Testis (tissue), 3 donors: ENCODE results near the gene CCDC9. TPM values are rescaled to one million over a fixed set of nuclear protein-coding genes. Genes with fewer than 3 reads are reported as not detected.

Experiments used
- DNase-seq: peaks from one replicate; pipeline ENCODE4 v3.0.0-alpha.2; 2019
- H3K27ac ChIP-seq, 2 donors: fragments of 200-600 bp; sonication (generic); one replicate each; pipeline ENCODE4 v1.5.1; 2019
- H3K27me3 ChIP-seq: fragments of 200-600 bp; sonication (generic); one replicate; pipeline ENCODE4 v1.5.1; 2019
- H3K36me3 ChIP-seq: fragments of 200-600 bp; sonication (generic); one replicate; pipeline ENCODE4 v1.5.1; 2017; ENCODE audit warnings: low read depth; ENCODE audit errors: missing control alignments
- H3K4me1 ChIP-seq: fragments of 200-600 bp; sonication (generic); one replicate; pipeline ENCODE4 v1.5.1; 2019
- H3K4me3 ChIP-seq, 2 donors: fragments of 200-600 bp; sonication (generic); one replicate each; pipeline ENCODE4 v1.5.1; 2017 to 2019
- H3K9me3 ChIP-seq: fragments of 200-600 bp; sonication (generic); one replicate; pipeline ENCODE4 v1.5.1; 2017
- CTCF ChIP-seq, 3 experiments: fragments of 450-650 bp in 2 of 3; fragments of 200-600 bp in 1 of 3; sonication (generic) in 1 of 3; IDR thresholded peaks; one replicate each; pipeline ENCODE4 v1.5.1; 2016 to 2019; ENCODE audit warnings: antibody characterized with exemption in 3 of 3, mild to moderate bottlenecking in 2 of 3, moderate library complexity in 1 of 3
- POLR2A ChIP-seq: fragments of 450-650 bp; IDR thresholded peaks from one replicate; pipeline ENCODE4 v1.6.1; 2017; ENCODE audit warnings: antibody characterized with exemption, mild to moderate bottlenecking, moderate library complexity
- WGBS, 2 donors: methylation state at CpG; one replicate each; pipeline ENCODE4 v1.1.5; 2018; 5-methylcytosine and 5-hydroxymethylcytosine counted together
- intact Hi-C: fragments of 100-400 bp; cut with DNase I; formaldehyde crosslinking; loops from one replicate; pipeline ENCODE4 v1.15.1; 2023; ENCODE audit warnings: low total_unique reads
- polyA plus RNA-seq: library from polyadenylated mRNA; stranded (reverse); fragments of 350-450 nt; fragmentation: Illumina TruSeq; extraction: RNeasy Lipid Tissue Mini Kit (QIAGEN cat#74804); gene quantifications from one replicate; pipeline ENCODE4 v1.2.3, GENCODE V29; 2014; ENCODE audit warnings: low read depth, low replicate concordance; ENCODE audit not compliant: insufficient read depth
- total RNA-seq, 2 donors: library from RNA; depleted of rRNA; stranded (reverse); fragments of >200 nt; gene quantifications; one replicate each; pipeline ENCODE4 v1.2.3, GENCODE V29; 2016

CCDC9 gene
- total and polyA plus RNA-seq, 3 donors from 2014 or later = 50.9 to 65.0 (median 61.0) TPM

GRCh38 chr19:47240556-47240955, 15.8 kb upstream of the CCDC9 start:
- TF ChIP-seq CTCF (IDR thresholded peaks at IDR 0.05) (no peak), POLR2A (no peak)
- intact Hi-C loops = no loop called here
- Histone ChIP-seq H3K4me1 (peaks cover 14% of the 10 kb centered on the region), H3K9me3 (no peaks in the 10 kb centered on the region), H3K36me3 (no peaks in the 10 kb centered on the region), H3K27me3 (no peaks in the 10 kb centered on the region), H3K27ac (no peak overlapping the region), H3K4me3 (no peak overlapping the region)
- DNase-seq = no peak
- 55 to 80% methylated on average over 1 to 6 of the region's 6 CpGs for WGBS, 2 donors

- 13 to 17% methylated on average over 7 to 20 of the region's 27 CpGs for WGBS, 2 donors
- Histone ChIP-seq H3K36me3 (no peaks in the 10 kb centered on the region), H3K27ac (no peak overlapping the region), H3K4me3 (no peak overlapping the region), H3K4me1 (peaks cover 14% of the 10 kb centered on the region), H3K9me3 (no peaks in the 10 kb centered on the region), H3K27me3 (no peaks in the 10 kb centered on the region)
- peak; percentile 50 for DNase-seq
- no peak for TF ChIP-seq POLR2A
- no peak for TF ChIP-seq CTCF (IDR thresholded peaks at IDR 0.05)
- intact Hi-C loops = no loop called here
Observed at GRCh38 chr19:47240996-47241918, 15.1 kb upstream of the CCDC9 start.

DNA sequence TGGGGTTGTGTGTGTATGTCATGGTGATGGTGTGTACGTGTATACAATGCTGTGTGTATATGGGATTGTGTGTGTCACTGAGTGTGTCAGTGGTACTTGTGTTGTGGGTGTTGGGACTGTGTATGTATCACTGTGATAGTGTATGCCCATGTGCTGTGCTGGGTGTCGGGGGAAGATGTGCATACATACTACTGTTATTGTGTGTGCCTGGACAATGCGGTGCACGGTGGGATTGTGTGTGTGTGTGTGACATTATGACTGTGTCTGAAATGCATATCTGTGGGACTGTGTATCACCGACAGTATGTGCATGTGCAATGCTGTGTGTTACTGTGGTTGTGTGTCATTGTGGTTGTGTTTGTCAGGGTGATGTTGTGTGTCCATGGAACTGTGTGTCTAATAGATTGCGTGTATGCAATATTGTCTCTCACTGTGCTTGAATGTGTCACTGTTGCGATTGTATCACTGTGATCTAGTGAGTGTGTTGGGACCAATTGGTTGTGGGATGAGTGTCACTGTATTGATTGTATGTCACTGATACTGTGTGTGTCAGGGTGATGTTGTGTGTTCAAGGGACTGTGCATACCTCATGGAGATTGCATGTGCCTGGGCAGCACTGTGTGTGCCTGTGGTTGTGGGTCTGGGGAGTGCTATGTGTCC, 14.3 kb upstream of the CCDC9 start:
- Histone ChIP-seq H3K9me3 (no peaks in the 10 kb centered on the region), H3K27me3 (no peaks in the 10 kb centered on the region), H3K27ac (no peak overlapping the region), H3K36me3 (no peaks in the 10 kb centered on the region), H3K4me3 (no peak overlapping the region), H3K4me1 (peaks cover 14% of the 10 kb centered on the region)
- no peak for DNase-seq
- no peak for TF ChIP-seq CTCF (IDR thresholded peaks at IDR 0.05)
- TF ChIP-seq POLR2A = no peak
- 72 to 74% methylated on average over 3 to 7 of the region's 7 CpGs for WGBS, 2 donors
- intact Hi-C loops = no loop called here

- intact Hi-C loops = no loop called here
Observed at GRCh38 chr19:47243364-47243775, 13.0 kb upstream of the CCDC9 start.

More at GRCh38 chr19:47243364-47243775, 13.0 kb upstream of the CCDC9 start:
- peak overlapping the region in 1 of 2 donors; percentile 37 for H3K4me3 ChIP-seq
- 7 to 13% methylated on average over 7 to 9 of the region's 9 CpGs for WGBS, 2 donors
- no peak overlapping the region for H3K27ac ChIP-seq
- no peak for DNase-seq
- H3K9me3 ChIP-seq = no peaks in the 10 kb centered on the region
- H3K36me3 ChIP-seq = no peaks in the 10 kb centered on the region
- no peaks in the 10 kb centered on the region for H3K27me3 ChIP-seq
- TF ChIP-seq POLR2A (no peak), CTCF (IDR thresholded peaks at IDR 0.05) (no peak)
- peaks cover 14% of the 10 kb centered on the region for H3K4me1 ChIP-seq
